Panc1 (cell line): Measurements from ENCODE around the gene SLC39A7.
A peak's percentile ranks its signal among the peaks of the same experiment; 100 is the strongest.

Source experiments
- POLR2AphosphoS5 ChIP-seq: IDR thresholded peaks from 2 replicates; pipeline ENCODE4 v1.6.1; 2012; ENCODE audit warnings: mild to moderate bottlenecking, low read depth, low read length, moderate library complexity
- TF ChIP-seq, protein P1 (sequence below): fragments of 450-650 bp; IDR thresholded peaks from 2 replicates; pipeline ENCODE4 v1.5.1; 2017; ENCODE audit warnings: mild to moderate bottlenecking

DNA sequence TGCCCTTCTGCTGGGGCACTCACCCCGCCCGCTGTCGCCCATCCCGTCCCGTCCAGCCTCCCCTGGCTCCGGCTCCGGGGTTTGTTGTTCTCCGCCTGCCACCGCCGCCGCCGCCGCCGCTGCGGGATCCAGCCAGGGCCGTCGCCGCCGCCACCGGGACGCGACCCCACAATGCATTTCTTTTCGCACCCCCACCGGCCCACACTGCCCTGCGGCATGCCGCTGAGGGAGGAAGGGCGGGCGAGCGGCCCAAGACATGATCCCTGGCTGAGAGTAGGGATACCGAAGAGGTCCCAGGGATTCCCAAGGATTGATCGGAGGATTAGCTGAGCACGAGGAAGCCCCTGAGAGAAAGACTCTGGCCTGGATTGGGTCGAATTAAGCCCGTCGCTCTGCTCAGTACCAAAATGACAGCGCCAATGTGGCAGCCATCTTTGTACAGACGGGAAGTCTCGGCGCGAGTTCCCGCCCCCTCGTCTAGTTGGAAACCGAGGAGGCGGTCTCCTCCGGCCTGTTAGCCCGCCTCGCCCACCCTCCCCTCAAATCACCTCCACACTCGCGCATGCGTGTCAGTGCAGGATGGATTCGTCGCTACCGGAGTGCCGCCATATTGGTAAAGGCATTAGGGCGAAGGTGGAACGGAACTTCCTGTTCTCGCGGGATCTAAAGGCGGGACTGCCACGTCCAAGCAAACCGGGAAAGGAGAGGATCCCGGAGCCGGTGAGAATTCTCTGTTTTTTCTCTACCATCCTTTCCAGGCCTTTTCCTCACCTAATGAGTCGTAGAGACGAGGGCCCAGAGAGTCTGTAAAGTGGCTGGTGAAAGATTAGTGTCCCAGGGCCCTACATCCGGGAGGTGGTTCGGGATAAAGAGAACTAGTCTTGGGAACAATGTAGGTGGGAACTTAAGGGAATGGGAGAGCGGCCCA is at the start of gene SLC39A7, which contains the start of gene RXRB:
- TF ChIP-seq, protein P1, sequence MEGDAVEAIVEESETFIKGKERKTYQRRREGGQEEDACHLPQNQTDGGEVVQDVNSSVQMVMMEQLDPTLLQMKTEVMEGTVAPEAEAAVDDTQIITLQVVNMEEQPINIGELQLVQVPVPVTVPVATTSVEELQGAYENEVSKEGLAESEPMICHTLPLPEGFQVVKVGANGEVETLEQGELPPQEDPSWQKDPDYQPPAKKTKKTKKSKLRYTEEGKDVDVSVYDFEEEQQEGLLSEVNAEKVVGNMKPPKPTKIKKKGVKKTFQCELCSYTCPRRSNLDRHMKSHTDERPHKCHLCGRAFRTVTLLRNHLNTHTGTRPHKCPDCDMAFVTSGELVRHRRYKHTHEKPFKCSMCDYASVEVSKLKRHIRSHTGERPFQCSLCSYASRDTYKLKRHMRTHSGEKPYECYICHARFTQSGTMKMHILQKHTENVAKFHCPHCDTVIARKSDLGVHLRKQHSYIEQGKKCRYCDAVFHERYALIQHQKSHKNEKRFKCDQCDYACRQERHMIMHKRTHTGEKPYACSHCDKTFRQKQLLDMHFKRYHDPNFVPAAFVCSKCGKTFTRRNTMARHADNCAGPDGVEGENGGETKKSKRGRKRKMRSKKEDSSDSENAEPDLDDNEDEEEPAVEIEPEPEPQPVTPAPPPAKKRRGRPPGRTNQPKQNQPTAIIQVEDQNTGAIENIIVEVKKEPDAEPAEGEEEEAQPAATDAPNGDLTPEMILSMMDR: no peak
- peak; percentile 90 for TF ChIP-seq POLR2AphosphoS5
